Subcutaneous adipose tissue (tissue), 4 donors: ENCODE measurements around the gene TOLLIP. TPM values are rescaled to one million over a fixed set of nuclear protein-coding genes. Genes with fewer than 3 reads are reported as not detected.

Source experiments
- total RNA-seq, 4 donors: library from RNA; depleted of rRNA; stranded (reverse); fragments of >200 nt; gene quantifications; one replicate each; pipeline ENCODE4 v1.1.0, GENCODE V29; 2016
- TF ChIP-seq, protein P1 (sequence below): fragments of 450-650 bp; IDR thresholded peaks from one replicate; pipeline ENCODE4 v1.5.1; 2016; ENCODE audit warnings: low read depth, mild to moderate bottlenecking, control low read depth, antibody characterized with exemption, moderate library complexity

The TOLLIP gene
- total RNA-seq, 4 donors from 2014 or later: 20.5 to 40.9 (median 27.4) TPM

GRCh38 chr11:1335264-1335810, 25.9 kb upstream of the TOLLIP start:
- TF ChIP-seq, protein P1, sequence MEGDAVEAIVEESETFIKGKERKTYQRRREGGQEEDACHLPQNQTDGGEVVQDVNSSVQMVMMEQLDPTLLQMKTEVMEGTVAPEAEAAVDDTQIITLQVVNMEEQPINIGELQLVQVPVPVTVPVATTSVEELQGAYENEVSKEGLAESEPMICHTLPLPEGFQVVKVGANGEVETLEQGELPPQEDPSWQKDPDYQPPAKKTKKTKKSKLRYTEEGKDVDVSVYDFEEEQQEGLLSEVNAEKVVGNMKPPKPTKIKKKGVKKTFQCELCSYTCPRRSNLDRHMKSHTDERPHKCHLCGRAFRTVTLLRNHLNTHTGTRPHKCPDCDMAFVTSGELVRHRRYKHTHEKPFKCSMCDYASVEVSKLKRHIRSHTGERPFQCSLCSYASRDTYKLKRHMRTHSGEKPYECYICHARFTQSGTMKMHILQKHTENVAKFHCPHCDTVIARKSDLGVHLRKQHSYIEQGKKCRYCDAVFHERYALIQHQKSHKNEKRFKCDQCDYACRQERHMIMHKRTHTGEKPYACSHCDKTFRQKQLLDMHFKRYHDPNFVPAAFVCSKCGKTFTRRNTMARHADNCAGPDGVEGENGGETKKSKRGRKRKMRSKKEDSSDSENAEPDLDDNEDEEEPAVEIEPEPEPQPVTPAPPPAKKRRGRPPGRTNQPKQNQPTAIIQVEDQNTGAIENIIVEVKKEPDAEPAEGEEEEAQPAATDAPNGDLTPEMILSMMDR: no peak

GRCh38 chr11:1333860-1334259, 24.4 kb upstream of the TOLLIP start:
- TF ChIP-seq, protein P1: no peak

DNA sequence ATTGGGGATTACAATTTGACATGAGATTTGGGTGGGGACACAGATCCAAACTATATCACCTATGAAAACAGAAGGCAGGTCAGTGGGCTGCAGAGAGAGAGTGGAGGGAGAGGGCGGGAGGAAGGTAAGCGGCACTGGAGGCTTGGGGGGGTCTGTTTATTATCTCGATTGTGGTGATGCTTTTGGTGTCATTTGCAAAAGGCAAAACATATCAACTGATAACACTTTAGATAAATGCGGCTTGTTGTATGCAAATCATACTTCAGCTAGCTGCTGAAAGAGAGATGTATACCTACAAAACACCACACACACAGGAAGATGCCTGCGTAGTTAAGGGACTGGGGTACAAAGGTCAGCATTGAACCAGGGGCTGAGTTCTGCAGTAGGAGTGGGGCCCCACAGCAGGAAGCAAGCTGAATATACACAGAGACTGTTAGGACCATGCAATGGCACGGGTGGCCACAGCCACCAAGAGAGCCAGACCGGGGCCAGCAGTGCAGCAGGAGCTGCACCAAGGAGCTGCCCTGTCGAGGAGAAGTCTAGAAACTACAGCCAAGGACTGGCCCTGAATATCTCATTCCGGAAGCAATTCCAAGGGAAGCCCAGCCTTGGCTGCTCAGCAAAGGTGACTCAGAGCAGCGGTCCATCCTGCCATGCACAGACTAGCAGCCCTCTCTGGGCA, 23.8 kb upstream of the TOLLIP start:
- TF ChIP-seq, protein P1: no peak

DNA sequence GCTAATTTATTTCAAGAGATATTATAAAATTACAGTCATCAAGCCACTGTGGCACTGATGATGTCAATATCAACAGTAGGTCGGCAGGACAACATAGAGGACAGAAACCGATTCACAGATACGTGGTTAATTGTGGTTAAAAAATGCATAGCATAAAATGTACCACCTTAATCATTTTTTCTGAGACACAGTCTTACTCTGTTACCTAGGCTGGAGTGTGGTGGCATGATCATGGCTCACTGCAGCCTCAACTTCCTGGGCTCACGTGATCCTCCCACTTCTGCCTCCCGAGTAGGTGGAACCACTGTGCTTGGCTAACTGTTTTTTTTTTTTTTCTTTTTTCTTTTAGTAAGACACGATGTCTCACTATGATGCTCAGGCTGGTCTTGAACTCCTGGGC, 21.0 kb upstream of the TOLLIP start:
- TF ChIP-seq, protein P1: no peak

- TF ChIP-seq, protein P1: no peak
These were observed 17.6 kb upstream of the TOLLIP start for GRCh38 chr11:1327064-1327460.

DNA sequence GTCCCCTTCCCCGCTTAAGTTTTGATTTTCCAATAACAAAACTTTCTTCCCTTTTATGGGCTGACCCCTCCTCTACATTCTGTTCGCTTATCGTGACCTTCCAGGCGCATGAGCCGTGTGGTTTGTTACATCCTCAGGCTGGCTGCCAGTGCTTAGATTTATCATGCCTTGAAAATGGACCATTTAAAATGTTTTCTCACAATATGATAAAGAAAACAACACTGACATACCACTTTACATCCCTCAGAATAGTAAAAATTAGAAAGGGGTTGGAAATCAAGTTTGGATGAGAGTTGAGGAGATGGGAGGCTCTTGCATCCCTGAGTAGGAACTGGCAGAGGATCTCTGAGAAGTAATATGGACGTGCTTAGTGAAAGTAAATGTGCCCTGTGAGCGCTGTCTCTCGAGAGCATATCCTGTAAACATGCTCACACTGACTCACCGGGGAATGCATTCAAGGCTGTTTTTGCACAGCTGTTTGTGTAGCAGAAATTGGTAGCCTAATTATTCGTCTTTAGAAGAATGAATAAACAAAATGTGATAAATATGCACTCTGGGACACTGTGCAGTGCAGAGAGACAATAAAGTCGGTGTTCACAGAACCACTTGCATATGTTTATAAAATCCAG, 17.1 kb upstream of the TOLLIP start:
- TF ChIP-seq, protein P1: no peak

DNA sequence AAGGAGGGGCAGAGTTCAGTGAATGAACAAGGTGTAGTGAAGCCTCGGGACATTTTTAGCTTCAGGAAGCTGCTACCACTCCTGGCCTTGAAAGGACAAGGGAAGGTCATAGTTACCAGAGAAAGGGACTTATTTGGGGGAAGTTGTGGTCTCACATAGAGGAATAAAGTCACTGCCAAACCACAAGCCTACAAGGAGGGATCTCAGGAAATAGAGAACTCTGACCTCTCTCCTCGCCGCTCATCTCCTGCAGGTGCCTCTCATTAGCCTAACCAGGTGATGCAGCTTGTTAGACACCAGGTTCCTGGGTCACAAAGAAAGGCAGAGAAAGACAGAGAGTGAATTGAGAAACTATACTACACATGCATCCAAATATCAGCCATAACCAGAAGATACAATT, 14.3 kb upstream of the TOLLIP start:
- TF ChIP-seq, protein P1: no peak
